HL-60 (cell line): ENCODE measurements around the gene GIPC1.
A peak's percentile ranks its signal among the peaks of the same experiment; 100 is the strongest.

Source experiments
- CTCF ChIP-seq: IDR thresholded peaks from one replicate; pipeline ENCODE4 v1.5.1; 2011; ENCODE audit warnings: low read length, control low read depth, inconsistent platforms; ENCODE audit not compliant: insufficient read depth
- POLR2AphosphoS5 ChIP-seq: IDR thresholded peaks from 2 replicates; pipeline ENCODE4 v1.6.1; 2012; ENCODE audit warnings: low read depth
- REST ChIP-seq: IDR thresholded peaks from 2 replicates; pipeline ENCODE4 v1.6.1; 2012; ENCODE audit warnings: low read depth; ENCODE audit not compliant: insufficient replicate concordance

DNA sequence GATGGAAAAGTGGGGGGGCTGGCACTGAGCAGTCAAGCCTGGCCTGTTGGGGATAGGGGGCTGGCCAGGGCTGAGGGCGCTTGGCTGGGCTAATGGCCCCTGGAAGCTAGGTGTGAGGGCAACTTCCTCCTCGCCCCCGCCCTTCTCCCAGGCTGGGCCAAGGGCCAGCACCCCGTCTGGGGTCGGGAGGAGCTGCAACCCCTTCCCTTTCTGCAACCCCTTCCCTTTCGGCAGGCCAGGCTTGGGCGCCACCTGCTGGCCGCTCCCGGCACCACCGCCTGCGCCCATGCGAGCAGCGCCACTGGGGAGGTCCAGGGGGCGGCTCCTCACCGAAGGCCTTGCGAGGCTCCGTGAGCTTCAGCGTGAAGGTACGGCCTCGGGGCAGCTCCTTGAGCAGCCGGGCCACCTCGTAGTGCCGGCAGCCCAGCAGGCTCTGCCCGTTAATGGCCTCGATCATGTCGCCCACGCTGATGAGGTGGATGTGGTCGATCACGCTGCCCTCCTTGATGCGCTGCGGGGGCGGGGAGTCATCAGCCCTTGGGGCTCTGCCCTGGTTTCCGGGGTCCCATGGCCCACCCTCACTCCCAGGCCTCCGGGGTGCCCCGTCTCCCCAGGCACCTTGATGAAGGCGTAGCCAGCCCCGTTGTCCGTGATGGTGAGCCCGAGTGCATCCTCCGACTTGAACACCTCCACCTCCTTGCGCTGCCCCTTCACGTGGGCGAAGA, 15.8 kb downstream of the GIPC1 start:
- TF ChIP-seq CTCF (peak; percentile 67), POLR2AphosphoS5 (no peak), REST (no peak)
